ENCODE data around the gene NR1D1. TPM values are rescaled to one million over a fixed set of nuclear protein-coding genes. Genes with fewer than 3 reads are reported as not detected.

NR1D1 gene
- total RNA-seq, 1 donor from 2014 or later, result 14.6 TPM

DNA sequence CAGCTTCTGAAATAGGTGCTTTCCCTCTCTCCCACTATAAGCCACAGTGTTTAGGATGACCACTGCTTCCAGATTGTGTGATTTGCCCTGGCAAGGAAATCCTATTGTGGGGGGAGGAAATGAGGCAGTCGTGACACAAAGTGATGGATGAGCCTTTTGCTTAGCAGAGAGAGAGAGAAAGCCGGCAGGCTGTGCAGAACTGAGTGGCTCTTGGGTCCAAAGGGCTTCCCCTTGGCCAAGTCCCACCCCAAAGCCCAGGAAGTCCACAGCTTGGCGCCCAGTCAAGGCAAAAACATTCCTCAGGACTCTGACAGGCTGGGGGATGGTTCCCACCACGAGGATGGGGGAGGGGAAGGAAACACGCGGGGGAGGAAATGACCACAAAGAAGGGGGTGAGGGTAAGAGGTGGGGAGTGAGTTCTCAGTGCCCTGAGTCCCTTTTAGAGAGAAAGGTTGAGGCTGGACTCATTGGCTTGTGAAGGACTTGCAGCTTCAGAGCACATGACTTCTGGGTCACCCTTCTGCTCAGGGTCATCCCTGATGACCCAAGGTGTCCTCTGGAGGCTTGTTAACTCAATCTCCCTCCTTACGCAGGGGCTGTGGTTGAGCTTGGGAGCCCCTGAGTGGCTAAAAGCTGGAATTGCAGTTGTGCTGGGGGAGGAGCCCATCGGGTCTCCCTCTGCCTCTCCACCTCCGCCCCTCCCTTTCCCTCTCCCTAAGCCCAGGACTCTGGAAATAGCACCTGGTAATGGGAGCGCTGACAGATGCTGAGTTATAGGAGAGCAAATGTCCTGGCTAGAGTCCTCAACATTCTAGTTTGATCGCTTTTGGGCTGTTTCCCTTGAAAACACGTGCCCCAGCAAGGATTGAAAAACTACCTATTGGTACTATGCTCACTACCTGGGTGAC is 11.1 kb upstream of the NR1D1 start:
- ATAC-seq, result peak; percentile 65

GRCh38 chr17:40110026-40110845 is 9.8 kb upstream of the NR1D1 start:
- ATAC-seq, result no peak

DNA sequence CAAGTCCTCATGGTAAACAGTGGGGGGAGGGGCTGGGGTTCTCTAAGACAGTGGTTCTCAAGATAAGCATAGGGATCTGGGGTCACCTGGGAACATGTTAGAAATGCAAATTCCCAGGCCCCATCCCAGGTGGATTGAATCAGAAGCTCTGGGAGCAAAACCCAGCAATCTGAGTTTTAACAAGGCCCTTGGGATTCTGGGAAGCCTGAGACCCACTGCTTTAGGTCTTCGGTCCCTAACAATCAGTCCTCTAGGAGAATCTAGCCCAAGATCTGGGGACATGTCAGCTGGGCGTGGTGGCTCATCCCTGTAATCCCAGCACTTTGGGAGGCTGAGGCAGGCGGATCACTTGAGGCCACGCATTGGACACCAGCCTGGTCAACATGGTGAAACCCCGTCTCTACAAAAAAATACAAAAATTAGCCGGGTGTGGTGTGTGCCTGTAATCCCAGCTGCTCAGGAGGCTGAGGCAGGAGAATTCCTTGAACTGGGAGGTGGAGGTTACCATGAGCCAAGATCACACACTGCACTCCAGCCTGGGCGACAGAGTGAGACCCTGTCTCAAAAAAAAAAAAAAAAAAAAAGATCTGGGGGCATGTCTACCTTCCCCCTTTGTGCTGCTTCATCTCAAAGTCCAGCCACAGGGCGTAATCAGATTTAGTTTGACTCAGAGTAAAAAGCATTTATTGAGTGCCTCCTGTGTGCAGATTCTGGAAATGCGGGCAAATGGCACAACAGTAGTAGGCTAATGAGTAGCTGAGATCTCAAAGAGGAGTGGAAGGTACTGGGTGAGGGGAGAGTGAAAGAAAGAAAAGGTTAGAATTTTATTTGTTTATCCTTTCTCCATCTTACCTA is 8.8 kb upstream of the NR1D1 start:
- no peak for ATAC-seq

DNA sequence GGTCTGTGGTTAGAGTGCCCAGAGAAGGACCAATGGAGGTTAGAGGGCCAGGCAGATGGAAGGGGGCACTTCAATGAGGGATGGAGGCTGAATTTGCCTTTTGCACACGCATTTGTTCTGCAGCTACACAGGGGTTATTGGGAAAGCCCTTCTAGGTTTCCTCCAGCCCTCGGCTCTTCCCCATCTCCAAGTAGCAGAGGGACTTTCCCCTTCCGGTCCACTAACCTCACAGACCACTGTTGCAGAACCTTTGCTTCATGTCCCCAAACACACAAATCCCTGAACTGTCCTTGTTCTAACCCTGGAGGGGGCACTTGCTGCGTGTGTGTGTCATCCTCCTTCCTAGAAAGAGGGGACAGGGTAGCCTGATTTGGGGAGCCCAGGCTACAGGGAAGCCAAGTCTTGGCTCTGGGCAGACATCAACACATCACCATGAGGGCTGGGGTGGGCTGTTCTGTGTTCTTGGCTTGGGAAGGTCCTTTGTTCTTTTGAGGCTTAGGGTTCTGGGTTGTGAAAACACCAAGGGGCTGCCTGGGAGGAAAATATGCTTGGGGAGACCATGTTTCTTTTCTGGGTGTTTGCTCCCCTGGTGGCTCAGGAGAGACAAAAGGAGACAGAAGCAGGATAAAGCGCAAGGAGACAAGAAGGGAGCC is 7.3 kb upstream of the NR1D1 start:
- no peak for ATAC-seq

- ATAC-seq, result no peak
Measured at GRCh38 chr17:40106760-40107521, 6.6 kb upstream of the NR1D1 start.

- no peak for ATAC-seq
Measured at GRCh38 chr17:40105861-40106759, 5.7 kb upstream of the NR1D1 start.

DNA sequence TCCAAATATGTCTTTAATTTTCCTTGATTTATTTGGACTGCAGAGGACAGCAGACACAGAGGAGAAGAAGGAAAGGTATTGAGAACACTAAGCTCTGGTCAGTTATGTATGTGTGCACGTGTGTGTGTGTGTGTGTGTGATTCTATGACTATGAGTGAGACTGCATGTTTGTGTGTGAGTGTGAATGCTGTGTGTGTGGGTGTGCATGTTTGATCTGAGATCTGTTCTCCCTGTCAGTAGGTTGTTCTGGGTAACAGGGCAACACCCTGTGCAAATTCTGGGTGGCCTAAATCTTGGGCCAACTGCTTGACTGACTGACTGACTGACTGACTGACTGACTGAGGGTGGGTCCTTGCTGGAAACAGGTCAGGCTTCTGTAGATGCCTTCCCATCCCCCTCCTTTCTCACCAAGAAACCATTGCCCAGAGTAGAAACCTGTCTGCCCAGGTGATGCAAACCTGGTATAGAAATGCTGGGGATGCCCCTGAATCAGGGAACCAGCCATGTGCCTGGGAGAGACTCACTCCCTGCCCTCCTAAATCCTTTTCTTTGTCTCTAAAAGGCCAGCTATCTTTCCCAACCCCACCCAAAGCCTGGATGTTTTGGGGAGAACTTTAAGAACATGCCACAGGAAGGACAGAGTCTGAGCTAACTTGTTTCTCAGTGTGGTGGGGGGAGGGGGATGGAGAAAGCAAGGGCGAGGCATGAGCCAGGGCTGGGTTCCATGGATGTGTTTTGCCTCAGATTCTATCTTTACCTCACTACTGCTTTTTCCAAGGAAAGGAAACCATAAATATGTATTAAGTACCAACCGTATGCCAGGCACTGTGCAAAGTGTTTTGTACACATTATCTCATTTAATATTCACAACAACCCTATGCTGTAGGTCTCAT is 4.5 kb upstream of the NR1D1 start:
- ATAC-seq, result peak; percentile 65

GRCh38 chr17:40103688-40104087 is 3.3 kb upstream of the NR1D1 start:
- ATAC-seq, result no peak

DNA sequence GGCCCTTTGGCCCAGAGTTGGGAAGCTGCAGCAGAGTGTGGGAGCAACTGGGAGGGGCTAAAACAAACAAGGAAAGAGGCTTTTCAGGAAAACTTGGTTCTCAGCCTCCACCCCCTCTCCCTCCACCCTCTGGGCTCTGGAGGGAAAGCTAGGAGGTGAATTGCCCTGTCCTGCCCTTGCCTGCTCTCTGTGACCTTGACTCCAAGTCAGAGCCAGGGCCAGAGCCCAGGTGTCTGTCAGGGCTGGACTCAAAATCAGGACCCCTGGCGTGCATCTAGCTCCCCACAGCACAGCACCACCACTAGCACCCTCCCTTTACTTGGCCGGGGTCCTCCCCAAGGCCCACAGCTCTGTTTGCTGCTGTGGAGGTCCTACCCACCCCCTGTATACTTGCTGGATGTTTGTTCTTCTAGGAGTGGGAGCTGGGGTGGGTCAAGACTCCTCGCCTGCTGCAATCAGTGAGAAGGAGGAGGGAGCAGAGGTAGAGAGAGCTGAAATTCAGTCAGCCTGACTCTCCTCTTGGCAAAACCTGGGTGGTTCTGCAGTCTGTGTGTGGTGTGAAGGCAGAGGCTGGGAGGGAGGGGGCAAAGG is 2.8 kb upstream of the NR1D1 start:
- ATAC-seq, result no peak

DNA sequence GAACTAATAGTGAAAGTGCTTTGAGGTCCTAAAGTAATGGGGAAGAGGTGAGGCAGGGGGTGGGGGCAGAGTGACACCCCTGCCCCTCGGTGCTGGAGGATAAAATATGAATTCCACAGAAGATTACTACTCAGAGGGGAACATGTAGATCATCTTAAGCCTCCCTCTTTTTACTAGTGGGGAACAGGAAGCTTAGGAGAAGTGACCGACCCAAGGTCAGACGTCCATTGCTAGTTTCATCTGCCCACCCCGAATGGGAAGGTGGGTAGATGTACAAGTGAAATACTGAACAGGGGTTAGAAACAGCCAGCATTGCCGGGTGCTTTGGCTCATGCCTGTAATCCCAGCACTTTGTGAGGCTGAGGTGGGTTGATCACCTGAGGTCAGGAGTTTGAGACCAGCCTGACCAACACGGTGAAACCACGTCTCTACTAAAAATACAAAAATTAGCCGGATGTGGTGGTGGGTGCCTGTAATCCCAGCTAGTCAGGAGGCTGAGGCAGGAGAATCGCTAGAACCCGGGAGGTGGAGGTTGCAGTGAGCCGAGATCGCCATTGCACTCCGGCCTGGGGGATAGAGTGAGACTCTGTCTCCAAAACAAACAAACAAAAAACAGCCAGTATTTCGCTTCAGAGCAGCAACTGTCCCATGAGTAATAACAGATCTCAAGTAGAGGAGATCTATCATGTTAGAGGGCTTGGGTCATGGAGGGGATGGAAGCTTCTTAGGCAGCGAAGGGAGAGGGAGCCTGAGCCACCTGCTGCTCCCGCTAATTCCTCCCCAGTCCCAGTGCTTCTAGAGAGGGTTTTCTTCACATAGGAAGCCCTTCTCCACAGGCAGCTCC is 1.2 kb upstream of the NR1D1 start:
- no peak for ATAC-seq

DNA sequence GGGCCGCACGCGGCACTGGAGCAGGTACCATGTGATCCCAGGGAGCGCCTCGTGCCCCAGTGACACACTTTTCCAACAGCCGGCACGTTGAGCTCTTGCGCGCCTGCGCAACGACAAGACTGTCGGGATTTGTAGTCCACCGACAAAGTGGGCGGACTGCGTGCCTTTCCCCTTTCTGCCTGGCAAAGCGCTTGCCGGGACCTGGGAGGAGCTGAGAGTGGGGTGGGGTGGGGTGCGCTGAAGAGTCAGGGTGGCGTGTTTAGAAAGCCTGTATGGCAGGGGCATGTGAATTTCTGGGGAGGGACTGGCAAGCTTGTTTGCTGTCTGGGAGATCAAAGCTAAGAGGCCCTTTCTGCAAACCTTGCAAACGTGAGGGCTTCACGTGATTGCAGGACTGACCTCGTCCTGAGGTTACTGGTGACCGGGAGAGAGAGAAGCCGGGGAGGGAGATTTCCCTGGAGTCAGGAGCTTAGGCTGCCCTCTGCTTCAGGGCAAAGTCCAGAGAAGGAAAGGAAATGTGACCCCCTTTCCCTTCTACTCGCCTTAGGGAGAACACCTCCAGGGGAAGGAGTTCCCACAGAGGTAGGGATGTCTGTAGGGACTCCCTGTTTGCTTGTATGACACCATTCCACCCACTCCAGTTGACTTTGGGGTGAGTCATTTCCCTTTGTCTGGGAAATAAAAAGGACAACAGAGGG is 429 bp upstream of the NR1D1 start:
- peak; percentile 58 for ATAC-seq

GRCh38 chr17:40099619-40100418 is 570 bp downstream of the NR1D1 start:
- no peak for ATAC-seq

DNA sequence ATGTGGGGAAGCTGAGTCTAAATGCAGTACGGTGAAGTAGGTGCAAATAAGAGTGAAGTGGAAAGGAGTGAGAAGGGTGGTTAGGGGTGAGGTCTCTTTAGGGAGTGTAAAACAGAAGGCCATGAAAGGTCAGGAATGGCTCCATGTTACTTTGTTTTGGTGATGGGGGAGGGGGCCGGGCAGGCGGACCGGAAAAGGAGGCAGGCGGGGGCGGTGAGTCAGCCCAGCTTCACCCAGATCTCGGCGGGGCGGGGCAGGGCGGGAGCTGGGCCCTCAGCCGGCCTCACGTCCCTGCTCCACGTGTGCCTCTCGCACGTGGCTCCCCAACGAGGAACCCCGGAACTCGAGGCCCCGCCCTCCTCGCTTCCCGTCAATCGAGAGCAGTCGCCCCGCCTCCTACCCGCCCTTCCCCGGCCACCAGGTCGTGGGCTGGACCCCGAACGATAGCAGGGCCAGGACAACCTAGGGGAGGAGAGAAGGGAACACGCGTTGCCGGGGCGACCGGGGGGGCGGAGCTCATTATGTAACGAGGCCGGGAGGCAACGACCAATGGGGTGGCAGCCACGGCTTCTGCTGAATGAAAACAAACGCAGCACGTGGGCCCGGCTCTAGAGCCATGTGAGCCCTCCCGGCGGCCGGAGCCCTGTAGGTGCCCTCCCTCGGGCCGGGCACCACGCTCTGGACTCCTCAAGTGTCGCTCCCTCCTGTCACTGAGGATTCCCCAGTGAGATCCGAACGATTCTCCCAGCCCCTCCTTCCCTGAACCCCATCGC is 1.4 kb downstream of the NR1D1 start:
- peak; percentile 76 for ATAC-seq

DNA sequence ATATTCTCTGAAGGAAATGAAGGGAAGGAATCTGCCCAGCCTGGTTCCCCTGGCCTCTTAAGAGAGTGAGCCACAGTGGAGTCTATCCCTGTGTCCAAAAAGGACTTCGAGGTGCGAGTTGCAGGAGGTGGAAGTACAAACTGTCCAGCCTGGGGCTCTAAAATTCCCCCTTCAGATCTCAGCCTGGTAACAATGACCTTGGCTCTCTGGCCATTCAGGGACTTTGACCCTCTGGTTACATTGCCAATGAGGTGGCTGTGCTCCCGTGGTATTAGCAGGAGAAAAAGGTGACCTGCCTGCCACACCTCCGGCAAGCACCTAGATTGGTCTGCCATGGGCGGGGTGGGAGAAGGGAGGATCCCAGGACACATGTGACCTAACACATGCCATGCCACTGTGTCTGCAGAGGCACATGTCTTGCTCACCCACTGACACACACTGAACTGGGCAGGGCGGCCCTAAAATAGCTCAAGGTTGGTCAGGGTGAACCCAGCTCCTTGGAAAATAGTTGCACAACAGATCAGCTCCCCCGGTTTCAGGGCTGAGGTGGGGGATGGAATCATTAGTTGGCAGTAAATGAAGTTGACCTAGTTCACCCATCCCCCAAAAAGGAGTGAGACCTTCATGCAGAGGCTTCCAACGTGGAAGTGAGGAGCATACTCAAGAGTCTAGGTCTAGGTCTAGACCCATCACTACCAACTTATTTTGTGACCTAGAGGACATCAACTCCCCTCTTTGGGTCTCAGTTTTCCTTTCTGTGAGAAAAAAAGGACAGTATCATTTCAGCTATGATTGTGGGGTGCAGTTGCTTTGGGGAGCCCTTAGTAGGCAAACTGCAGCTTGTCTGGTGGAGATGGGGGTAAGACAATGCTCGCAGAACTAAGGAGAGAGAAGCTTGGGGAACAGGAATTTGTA is 2.2 kb downstream of the NR1D1 start:
- peak; percentile 63 for ATAC-seq
